Measurements from ENCODE around the gene RNF7. TPM values are rescaled to one million over a fixed set of nuclear protein-coding genes. Genes with fewer than 3 reads are reported as not detected.
A peak's percentile ranks its signal among the peaks of the same experiment; 100 is the strongest.

RNF7 gene
- total RNA-seq, 2 donors from 2014 or later, result 53.9 to 54.7 TPM

- TF ChIP-seq, protein P1, sequence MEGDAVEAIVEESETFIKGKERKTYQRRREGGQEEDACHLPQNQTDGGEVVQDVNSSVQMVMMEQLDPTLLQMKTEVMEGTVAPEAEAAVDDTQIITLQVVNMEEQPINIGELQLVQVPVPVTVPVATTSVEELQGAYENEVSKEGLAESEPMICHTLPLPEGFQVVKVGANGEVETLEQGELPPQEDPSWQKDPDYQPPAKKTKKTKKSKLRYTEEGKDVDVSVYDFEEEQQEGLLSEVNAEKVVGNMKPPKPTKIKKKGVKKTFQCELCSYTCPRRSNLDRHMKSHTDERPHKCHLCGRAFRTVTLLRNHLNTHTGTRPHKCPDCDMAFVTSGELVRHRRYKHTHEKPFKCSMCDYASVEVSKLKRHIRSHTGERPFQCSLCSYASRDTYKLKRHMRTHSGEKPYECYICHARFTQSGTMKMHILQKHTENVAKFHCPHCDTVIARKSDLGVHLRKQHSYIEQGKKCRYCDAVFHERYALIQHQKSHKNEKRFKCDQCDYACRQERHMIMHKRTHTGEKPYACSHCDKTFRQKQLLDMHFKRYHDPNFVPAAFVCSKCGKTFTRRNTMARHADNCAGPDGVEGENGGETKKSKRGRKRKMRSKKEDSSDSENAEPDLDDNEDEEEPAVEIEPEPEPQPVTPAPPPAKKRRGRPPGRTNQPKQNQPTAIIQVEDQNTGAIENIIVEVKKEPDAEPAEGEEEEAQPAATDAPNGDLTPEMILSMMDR (IDR thresholded peaks at IDR 0.05), result no peak
- Histone ChIP-seq H3K4me3 (no peak overlapping the region), H3K36me3 (no peaks in the 10 kb centered on the region), H3K27me3 (replicated peaks; ENCODE audit: insufficient read depth) (no peaks in the 10 kb centered on the region), H3K4me1 (ENCODE audit: control insufficient read depth in 1 of 2, low read depth in 2 of 2) (peaks cover 0 to 3% of the 10 kb centered on the region in 2 donors), H3K9me3 (no peaks in the 10 kb centered on the region), H3K27ac (peak overlapping the region in 1 of 2 donors; percentile 9)
- DNase-seq (ENCODE audit: low spot score), result no peak
- no peak for ATAC-seq (ENCODE audit: insufficient number of reproducible peaks, low FRiP score, low read depth)
These were observed 13.1 kb upstream of the RNF7 start for GRCh38 chr3:141725036-141725435.

- no peak overlapping the region for H3K27ac ChIP-seq
- peaks cover 0 to 3% of the 10 kb centered on the region in 2 donors for H3K4me1 ChIP-seq (ENCODE audit: control insufficient read depth in 1 of 2, low read depth in 2 of 2)
- no peak overlapping the region for H3K4me3 ChIP-seq
- no peaks in the 10 kb centered on the region for H3K9me3 ChIP-seq
- TF ChIP-seq, protein P1 (IDR thresholded peaks at IDR 0.05), result no peak
- no peak for ATAC-seq (ENCODE audit: insufficient number of reproducible peaks, low FRiP score, low read depth)
- H3K27me3 ChIP-seq (replicated peaks; ENCODE audit: insufficient read depth), result no peaks in the 10 kb centered on the region
- DNase-seq (ENCODE audit: low spot score), result no peak
- no peaks in the 10 kb centered on the region for H3K36me3 ChIP-seq
These were observed 11.6 kb upstream of the RNF7 start for GRCh38 chr3:141726483-141726882.

- ATAC-seq (ENCODE audit: insufficient number of reproducible peaks, low FRiP score, low read depth) (no peak), DNase-seq (ENCODE audit: low spot score) (no peak)
- Histone ChIP-seq H3K27ac (no peak overlapping the region), H3K4me3 (no peak overlapping the region), H3K4me1 (ENCODE audit: control insufficient read depth in 1 of 2, low read depth in 2 of 2) (peaks cover 0 to 3% of the 10 kb centered on the region in 2 donors), H3K36me3 (no peaks in the 10 kb centered on the region), H3K27me3 (replicated peaks; ENCODE audit: insufficient read depth) (no peaks in the 10 kb centered on the region), H3K9me3 (no peaks in the 10 kb centered on the region)
- TF ChIP-seq, protein P1 (IDR thresholded peaks at IDR 0.05), result no peak
These were observed 9.7 kb upstream of the RNF7 start for GRCh38 chr3:141728355-141728892.

- H3K27ac ChIP-seq, result no peak overlapping the region
- no peak overlapping the region for H3K4me3 ChIP-seq
- ATAC-seq (ENCODE audit: insufficient number of reproducible peaks, low FRiP score, low read depth), result no peak
- no peaks in the 10 kb centered on the region for H3K9me3 ChIP-seq
- TF ChIP-seq, protein P1 (IDR thresholded peaks at IDR 0.05), result no peak
- H3K4me1 ChIP-seq (ENCODE audit: control insufficient read depth in 1 of 2, low read depth in 2 of 2), result no peaks in the 10 kb centered on the region
- H3K36me3 ChIP-seq, result no peaks in the 10 kb centered on the region
- DNase-seq (ENCODE audit: low spot score), result no peak
- no peaks in the 10 kb centered on the region for H3K27me3 ChIP-seq (replicated peaks; ENCODE audit: insufficient read depth)
These were observed 8.9 kb upstream of the RNF7 start for GRCh38 chr3:141729240-141729639.

DNA sequence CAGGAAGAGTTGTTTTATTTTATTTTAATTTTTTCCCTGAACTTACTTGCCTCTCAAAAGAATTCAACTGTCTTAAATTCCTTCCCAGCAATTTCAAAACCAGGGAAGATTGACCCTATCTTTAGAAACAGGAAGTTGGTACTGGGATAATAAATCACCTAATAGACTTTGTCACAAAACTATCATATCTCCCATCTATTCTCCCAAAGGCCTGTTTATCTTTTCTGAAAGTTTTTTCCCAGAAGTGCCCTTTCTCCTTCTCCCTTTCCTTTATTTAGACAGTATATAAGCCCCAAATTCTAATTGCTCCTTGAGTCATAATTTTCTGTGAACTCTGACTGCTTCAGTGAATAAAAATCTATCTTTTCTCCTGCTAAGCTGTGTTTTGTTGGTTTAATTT lies 2.9 kb upstream of the RNF7 start:
- no peak overlapping the region for H3K4me3 ChIP-seq
- H3K4me1 ChIP-seq (ENCODE audit: control insufficient read depth in 1 of 2, low read depth in 2 of 2), result peaks cover 9 to 12% of the 10 kb centered on the region in 2 donors
- no peak overlapping the region for H3K27ac ChIP-seq
- TF ChIP-seq, protein P1 (IDR thresholded peaks at IDR 0.05), result no peak
- no peak for ATAC-seq (ENCODE audit: insufficient number of reproducible peaks, low FRiP score, low read depth)
- no peak for DNase-seq (ENCODE audit: low spot score)
- H3K9me3 ChIP-seq, result no peaks in the 10 kb centered on the region
- H3K36me3 ChIP-seq, result no peaks in the 10 kb centered on the region
- no peaks in the 10 kb centered on the region for H3K27me3 ChIP-seq (replicated peaks; ENCODE audit: insufficient read depth)
